ENCODE measurements around the gene IFI27L2.
"Not testable (repeated sequence)": the region's sequence is repeated elsewhere in the genome, so short reads cannot be mapped to it uniquely, and the experiment has no call there.

Gene IFI27L2

DNA sequence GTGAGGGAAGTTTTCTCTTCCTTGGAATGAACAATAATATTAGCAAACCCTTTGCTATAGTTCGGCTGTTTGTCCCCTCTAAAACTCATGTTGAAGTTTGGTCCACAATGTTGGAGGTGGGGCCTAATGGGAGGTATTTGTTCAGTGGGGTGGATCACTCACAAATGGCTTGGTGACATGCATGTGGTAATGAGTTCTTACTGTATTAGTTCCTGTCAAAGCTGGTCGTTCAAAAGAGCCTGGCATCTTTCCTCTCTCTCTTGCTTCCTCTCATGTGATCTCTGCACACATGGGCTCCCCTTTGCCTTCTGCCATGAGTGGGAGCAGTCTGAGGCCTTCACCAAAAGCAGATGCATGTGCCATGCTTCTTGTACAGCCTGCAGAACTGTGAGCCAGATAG lies 31.7 kb upstream of the IFI27L2 start:
- no peaks in the 10 kb centered on the region for H3K9me2 ChIP-seq (replicated peaks; ENCODE audit: insufficient read depth, low read length)
- no peak overlapping the region for H3K4me3 ChIP-seq (ENCODE audit: insufficient read depth, low read length, poor library complexity, severe bottlenecking)
- no peak overlapping the region for H3K27ac ChIP-seq (ENCODE audit: low read depth, low read length)
- no peaks in the 10 kb centered on the region for H3K36me3 ChIP-seq (ENCODE audit: low read length)
- H3K4me2 ChIP-seq (ENCODE audit: low read depth, low read length, poor library complexity, severe bottlenecking), result no peak overlapping the region
- TF ChIP-seq, protein P1, sequence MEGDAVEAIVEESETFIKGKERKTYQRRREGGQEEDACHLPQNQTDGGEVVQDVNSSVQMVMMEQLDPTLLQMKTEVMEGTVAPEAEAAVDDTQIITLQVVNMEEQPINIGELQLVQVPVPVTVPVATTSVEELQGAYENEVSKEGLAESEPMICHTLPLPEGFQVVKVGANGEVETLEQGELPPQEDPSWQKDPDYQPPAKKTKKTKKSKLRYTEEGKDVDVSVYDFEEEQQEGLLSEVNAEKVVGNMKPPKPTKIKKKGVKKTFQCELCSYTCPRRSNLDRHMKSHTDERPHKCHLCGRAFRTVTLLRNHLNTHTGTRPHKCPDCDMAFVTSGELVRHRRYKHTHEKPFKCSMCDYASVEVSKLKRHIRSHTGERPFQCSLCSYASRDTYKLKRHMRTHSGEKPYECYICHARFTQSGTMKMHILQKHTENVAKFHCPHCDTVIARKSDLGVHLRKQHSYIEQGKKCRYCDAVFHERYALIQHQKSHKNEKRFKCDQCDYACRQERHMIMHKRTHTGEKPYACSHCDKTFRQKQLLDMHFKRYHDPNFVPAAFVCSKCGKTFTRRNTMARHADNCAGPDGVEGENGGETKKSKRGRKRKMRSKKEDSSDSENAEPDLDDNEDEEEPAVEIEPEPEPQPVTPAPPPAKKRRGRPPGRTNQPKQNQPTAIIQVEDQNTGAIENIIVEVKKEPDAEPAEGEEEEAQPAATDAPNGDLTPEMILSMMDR (IDR thresholded peaks at IDR 0.05; ENCODE audit: insufficient read depth, low read length, poor library complexity, severe bottlenecking), result no peak
- TF ChIP-seq EZH2phosphoT487 (conservative IDR thresholded peaks at IDR 0.05; ENCODE audit: low read length), result no peak
- H4K20me1 ChIP-seq (ENCODE audit: low read depth, low read length), result no peaks in the 10 kb centered on the region
- H2AFZ ChIP-seq (ENCODE audit: low read depth, low read length, severe bottlenecking), result no peak overlapping the region
- H3K27me3 ChIP-seq (ENCODE audit: low read length), result no peaks in the 10 kb centered on the region
- no peak overlapping the region for H3K9ac ChIP-seq (ENCODE audit: low read length)
- H3K79me2 ChIP-seq (ENCODE audit: insufficient read depth, low read length), result no peaks in the 10 kb centered on the region
- no peaks in the 10 kb centered on the region for H3K9me3 ChIP-seq (ENCODE audit: insufficient read depth, low read length)
- H3F3A ChIP-seq (ENCODE audit: insufficient read depth), result no peaks in the 10 kb centered on the region

DNA sequence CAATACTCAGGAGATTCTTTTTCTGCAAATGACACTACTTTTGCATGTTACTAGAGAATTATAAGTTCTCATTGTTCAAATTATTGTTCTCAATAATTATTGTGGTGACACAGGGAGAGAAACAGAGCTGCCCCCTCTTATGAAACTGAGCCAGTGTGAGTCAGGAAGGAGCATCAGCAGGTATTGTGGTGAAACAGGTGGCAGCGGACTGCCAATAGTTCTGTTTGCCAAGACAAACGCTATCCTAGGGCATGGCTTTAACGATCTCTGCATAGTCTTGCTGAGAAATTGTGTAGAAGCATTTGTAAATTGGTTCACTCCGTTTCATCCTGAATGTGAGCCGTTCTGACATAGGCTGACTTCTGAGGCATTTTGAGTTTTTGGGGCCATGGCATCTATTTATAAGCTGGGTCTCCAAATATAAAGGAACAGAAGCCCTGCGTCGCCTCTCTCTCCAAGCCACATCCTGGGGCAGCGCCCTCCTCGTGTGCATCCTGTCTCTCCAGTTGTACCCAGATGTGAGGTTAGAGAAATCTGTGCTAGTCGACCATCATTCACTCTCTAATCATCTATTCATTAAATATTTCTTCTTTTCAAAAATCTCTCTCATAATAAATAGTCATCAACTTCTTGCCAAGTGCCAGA lies 29.0 kb upstream of the IFI27L2 start:
- H3K4me3 ChIP-seq (ENCODE audit: insufficient read depth, low read length, poor library complexity, severe bottlenecking), result no peak overlapping the region
- H4K20me1 ChIP-seq (ENCODE audit: low read depth, low read length), result no peaks in the 10 kb centered on the region
- H3K9me2 ChIP-seq (replicated peaks; ENCODE audit: insufficient read depth, low read length), result no peaks in the 10 kb centered on the region
- no peak overlapping the region for H3K27ac ChIP-seq (ENCODE audit: low read depth, low read length)
- no peaks in the 10 kb centered on the region for H3K9me3 ChIP-seq (ENCODE audit: insufficient read depth, low read length)
- H3K9ac ChIP-seq (ENCODE audit: low read length), result no peak overlapping the region
- H3K4me2 ChIP-seq (ENCODE audit: low read depth, low read length, poor library complexity, severe bottlenecking), result no peak overlapping the region
- H3F3A ChIP-seq (ENCODE audit: insufficient read depth), result no peaks in the 10 kb centered on the region
- no peaks in the 10 kb centered on the region for H3K27me3 ChIP-seq (ENCODE audit: low read length)
- no peaks in the 10 kb centered on the region for H3K79me2 ChIP-seq (ENCODE audit: insufficient read depth, low read length)
- TF ChIP-seq, protein P1 (IDR thresholded peaks at IDR 0.05; ENCODE audit: insufficient read depth, low read length, poor library complexity, severe bottlenecking), result no peak
- TF ChIP-seq EZH2phosphoT487 (conservative IDR thresholded peaks at IDR 0.05; ENCODE audit: low read length), result no peak
- H3K36me3 ChIP-seq (ENCODE audit: low read length), result no peaks in the 10 kb centered on the region
- H2AFZ ChIP-seq (ENCODE audit: low read depth, low read length, severe bottlenecking), result no peak overlapping the region

DNA sequence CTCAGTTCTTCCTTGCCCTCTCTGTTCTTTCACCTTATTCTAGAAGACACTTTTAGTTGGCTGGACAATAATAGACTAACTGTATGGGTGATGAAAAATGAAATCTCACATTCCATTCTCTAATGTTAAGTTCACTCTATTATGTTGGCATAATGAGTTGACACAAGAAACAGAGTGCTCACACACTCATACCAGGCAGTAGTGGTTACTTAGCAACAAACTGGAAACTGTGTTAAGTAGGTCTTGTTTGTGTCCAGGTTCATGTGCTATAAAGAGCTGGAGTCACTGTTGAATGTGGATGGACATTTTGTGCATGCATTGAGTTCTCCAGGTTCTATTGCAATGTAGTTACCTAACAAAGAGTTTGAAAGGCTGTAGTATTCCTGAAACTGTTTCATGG lies 27.8 kb upstream of the IFI27L2 start:
- no peak for TF ChIP-seq EZH2phosphoT487 (conservative IDR thresholded peaks at IDR 0.05; ENCODE audit: low read length)
- TF ChIP-seq, protein P1 (IDR thresholded peaks at IDR 0.05; ENCODE audit: insufficient read depth, low read length, poor library complexity, severe bottlenecking), result no peak
- Histone ChIP-seq H3K4me2 (ENCODE audit: low read depth, low read length, poor library complexity, severe bottlenecking) (no peak overlapping the region), H3K27ac (ENCODE audit: low read depth, low read length) (no peak overlapping the region), H2AFZ (ENCODE audit: low read depth, low read length, severe bottlenecking) (no peak overlapping the region), H4K20me1 (ENCODE audit: low read depth, low read length) (no peaks in the 10 kb centered on the region), H3K9ac (ENCODE audit: low read length) (no peak overlapping the region), H3K36me3 (ENCODE audit: low read length) (no peaks in the 10 kb centered on the region), H3K27me3 (ENCODE audit: low read length) (no peaks in the 10 kb centered on the region), H3F3A (ENCODE audit: insufficient read depth) (no peaks in the 10 kb centered on the region), H3K9me3 (ENCODE audit: insufficient read depth, low read length) (no peaks in the 10 kb centered on the region), H3K79me2 (ENCODE audit: insufficient read depth, low read length) (no peaks in the 10 kb centered on the region), H3K9me2 (replicated peaks; ENCODE audit: insufficient read depth, low read length) (no peaks in the 10 kb centered on the region), H3K4me3 (ENCODE audit: insufficient read depth, low read length, poor library complexity, severe bottlenecking) (no peak overlapping the region)

DNA sequence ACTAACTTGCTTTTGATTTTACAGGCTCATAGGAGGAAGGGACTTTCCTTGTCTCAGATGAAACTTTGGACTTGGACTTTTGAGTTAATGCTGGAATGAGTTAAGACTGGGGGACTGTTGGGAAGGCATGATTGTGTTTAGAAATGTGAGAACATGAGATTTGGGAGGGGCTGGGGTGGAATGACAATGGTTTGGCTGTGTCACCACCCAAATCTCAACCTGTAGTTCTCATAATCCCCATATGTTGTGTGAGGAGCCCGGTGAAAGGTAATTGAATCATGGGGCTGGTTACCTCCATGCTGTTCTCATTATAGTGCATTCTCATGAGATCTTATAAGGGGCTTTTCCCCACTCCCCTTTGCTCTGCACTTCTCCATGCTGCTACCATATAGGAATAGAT lies 26.7 kb upstream of the IFI27L2 start:
- H3K9me3 ChIP-seq (ENCODE audit: insufficient read depth, low read length); H3K9ac ChIP-seq (ENCODE audit: low read length); H3K27ac ChIP-seq (ENCODE audit: low read depth, low read length); H3K9me2 ChIP-seq (replicated peaks; ENCODE audit: insufficient read depth, low read length); H3K4me3 ChIP-seq (ENCODE audit: insufficient read depth, low read length, poor library complexity, severe bottlenecking); H3F3A ChIP-seq (ENCODE audit: insufficient read depth); H3K79me2 ChIP-seq (ENCODE audit: insufficient read depth, low read length); H3K36me3 ChIP-seq (ENCODE audit: low read length); H2AFZ ChIP-seq (ENCODE audit: low read depth, low read length, severe bottlenecking); H3K4me2 ChIP-seq (ENCODE audit: low read depth, low read length, poor library complexity, severe bottlenecking); H4K20me1 ChIP-seq (ENCODE audit: low read depth, low read length); H3K27me3 ChIP-seq (ENCODE audit: low read length): not testable (repeated sequence)
